OCI-LY3 (cell line): ENCODE measurements around the gene MEF2A.

Experiments used
- H2AFZ ChIP-seq: fragments of 200-600, 300-600 bp; shearing (Covaris generic); 2 replicates; pipeline ENCODE4 v1.6.0; 2014; ENCODE audit warnings: antibody characterized with exemption, low read depth, low read length
- H3K27ac ChIP-seq: fragments of 200-600, 300-600 bp; sonication (generic); 2 replicates; pipeline ENCODE4 v1.5.1; 2014; ENCODE audit warnings: mild to moderate bottlenecking, low read length, moderate library complexity, mixed read lengths
- H3K27me3 ChIP-seq: fragments of 200-600, 300-600 bp; sonication (generic); 2 replicates; pipeline ENCODE4 v1.6.1; 2014; ENCODE audit warnings: low read depth, low read length, mixed read lengths
- H3K36me3 ChIP-seq: fragments of 200-600, 300-600 bp; sonication (generic); replicated peaks from 2 replicates; pipeline ENCODE3; 2014; ENCODE audit warnings: low read depth, low read length, mixed read lengths
- H3K4me1 ChIP-seq: fragments of 300-600, 200-600 bp; sonication (generic); 2 replicates; pipeline ENCODE4 v1.6.1; 2014; ENCODE audit warnings: low read length, mixed read lengths
- H3K4me2 ChIP-seq: fragments of 200-600, 300-600 bp; sonication (generic); 2 replicates; pipeline ENCODE4 v1.6.1; 2014; ENCODE audit warnings: low read length, mixed read lengths
- H3K4me3 ChIP-seq: fragments of 300-600, 200-600 bp; sonication (generic); 2 replicates; pipeline ENCODE4 v1.5.1; 2014; ENCODE audit warnings: antibody characterized with exemption, mild to moderate bottlenecking, low read length, moderate library complexity
- H3K79me2 ChIP-seq: fragments of 300-600, 200-600 bp; shearing (Covaris generic); 2 replicates; pipeline ENCODE4 v1.6.1; 2014; ENCODE audit warnings: mild to moderate bottlenecking, low read length, mixed read lengths
- H3K9ac ChIP-seq: fragments of 300-600, 200-600 bp; shearing (Covaris generic); 2 replicates; pipeline ENCODE4 v1.6.0; 2014; ENCODE audit warnings: mild to moderate bottlenecking, low read length, moderate library complexity
- H3K9me3 ChIP-seq: fragments of 200-600, 300-600 bp; shearing (Covaris generic); 2 replicates; pipeline ENCODE4 v1.6.1; 2014; ENCODE audit warnings: low read length, mixed read lengths; ENCODE audit not compliant: insufficient read depth
- H4K20me1 ChIP-seq: fragments of 200-600, 300-600 bp; sonication (generic); 2 replicates; pipeline ENCODE4 v1.6.1; 2016; ENCODE audit warnings: low read length, mixed read lengths; ENCODE audit not compliant: insufficient read depth
- EZH2phosphoT487 ChIP-seq: fragments of 200-600 bp; shearing (Covaris generic); IDR thresholded peaks from 2 replicates; pipeline ENCODE4 v1.6.1; 2018; ENCODE audit warnings: antibody characterized with exemption, mixed run types, low read depth
- TF ChIP-seq, protein P1 (sequence below): fragments of 200-600, 300-600 bp; sonication (generic); IDR thresholded peaks from 2 replicates; pipeline ENCODE4 v1.5.1; 2014; ENCODE audit warnings: antibody characterized with exemption, low read length, low read depth

The MEF2A gene

DNA sequence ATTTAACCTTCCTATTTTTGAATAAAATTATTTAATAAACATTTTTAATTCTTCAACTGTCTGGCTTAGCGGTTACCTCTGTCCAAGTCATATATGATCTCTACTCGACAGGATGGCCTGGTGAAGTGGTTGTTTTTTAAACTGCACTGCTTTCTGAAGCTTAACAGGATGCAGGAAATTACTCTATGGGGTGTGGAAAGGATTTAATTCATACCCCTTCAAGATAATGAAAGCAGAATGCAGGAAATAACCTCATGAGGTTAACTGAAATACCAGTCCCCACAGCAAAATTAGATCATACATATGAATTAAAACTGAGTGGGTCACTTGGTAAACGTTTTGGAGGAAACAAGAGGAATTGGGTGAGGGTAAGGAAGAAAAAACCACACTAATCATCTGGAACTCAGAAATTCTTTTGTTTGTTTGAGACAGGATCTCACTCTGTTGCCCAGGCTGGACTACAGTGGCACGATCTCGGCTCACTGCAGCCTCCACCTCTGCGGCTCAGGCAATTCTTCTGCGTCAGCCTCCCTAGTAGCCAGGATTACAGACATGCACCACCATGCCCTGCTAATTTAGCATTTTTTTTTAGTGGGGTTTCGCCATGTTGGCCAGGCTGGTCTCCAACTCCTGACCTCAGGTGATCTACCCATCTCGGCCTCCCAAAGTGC is 117.4 kb downstream of the MEF2A start:
- Histone ChIP-seq H3K9me3 (peaks cover 9% of the 10 kb centered on the region), H2AFZ (no peak overlapping the region), H3K27ac (no peak overlapping the region), H3K4me2 (no peak overlapping the region), H3K4me1 (no peaks in the 10 kb centered on the region), H3K9ac (no peak overlapping the region), H3K79me2 (no peaks in the 10 kb centered on the region), H3K36me3 (peaks cover 28% of the 10 kb centered on the region), H3K4me3 (no peak overlapping the region), H4K20me1 (no peaks in the 10 kb centered on the region), H3K27me3 (no peaks in the 10 kb centered on the region)
- TF ChIP-seq, protein P1, sequence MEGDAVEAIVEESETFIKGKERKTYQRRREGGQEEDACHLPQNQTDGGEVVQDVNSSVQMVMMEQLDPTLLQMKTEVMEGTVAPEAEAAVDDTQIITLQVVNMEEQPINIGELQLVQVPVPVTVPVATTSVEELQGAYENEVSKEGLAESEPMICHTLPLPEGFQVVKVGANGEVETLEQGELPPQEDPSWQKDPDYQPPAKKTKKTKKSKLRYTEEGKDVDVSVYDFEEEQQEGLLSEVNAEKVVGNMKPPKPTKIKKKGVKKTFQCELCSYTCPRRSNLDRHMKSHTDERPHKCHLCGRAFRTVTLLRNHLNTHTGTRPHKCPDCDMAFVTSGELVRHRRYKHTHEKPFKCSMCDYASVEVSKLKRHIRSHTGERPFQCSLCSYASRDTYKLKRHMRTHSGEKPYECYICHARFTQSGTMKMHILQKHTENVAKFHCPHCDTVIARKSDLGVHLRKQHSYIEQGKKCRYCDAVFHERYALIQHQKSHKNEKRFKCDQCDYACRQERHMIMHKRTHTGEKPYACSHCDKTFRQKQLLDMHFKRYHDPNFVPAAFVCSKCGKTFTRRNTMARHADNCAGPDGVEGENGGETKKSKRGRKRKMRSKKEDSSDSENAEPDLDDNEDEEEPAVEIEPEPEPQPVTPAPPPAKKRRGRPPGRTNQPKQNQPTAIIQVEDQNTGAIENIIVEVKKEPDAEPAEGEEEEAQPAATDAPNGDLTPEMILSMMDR: no peak
- TF ChIP-seq EZH2phosphoT487: no peak

DNA sequence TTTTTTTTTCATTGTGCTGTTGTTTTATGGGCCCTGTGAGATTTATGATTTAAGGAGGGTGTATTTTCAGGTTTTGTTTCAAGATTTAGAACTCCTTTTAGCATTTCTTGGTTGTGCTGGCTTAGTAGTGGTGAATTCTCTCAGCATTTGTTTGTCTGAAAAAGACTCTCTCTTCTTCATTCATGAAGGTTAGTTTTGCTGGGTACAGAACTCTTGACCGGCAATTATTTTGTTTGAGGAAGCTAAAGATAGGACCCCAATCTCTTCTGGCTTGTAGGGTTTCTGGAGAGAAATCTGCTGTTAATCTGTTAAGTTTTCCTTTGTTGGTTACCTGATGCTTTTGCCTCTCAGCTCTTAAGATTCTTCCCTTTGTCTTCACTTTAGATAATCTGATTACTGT is 120.5 kb downstream of the MEF2A start:
- H3K9me3 ChIP-seq: peaks cover 9% of the 10 kb centered on the region
- no peak overlapping the region for H2AFZ ChIP-seq
- no peak overlapping the region for H3K27ac ChIP-seq
- no peak overlapping the region for H3K4me2 ChIP-seq
- no peak overlapping the region for H3K9ac ChIP-seq
- no peaks in the 10 kb centered on the region for H3K79me2 ChIP-seq
- H3K27me3 ChIP-seq: no peaks in the 10 kb centered on the region
- no peaks in the 10 kb centered on the region for H3K4me1 ChIP-seq
- peaks cover 22% of the 10 kb centered on the region for H3K36me3 ChIP-seq
- no peak overlapping the region for H3K4me3 ChIP-seq
- TF ChIP-seq, protein P1: no peak
- TF ChIP-seq EZH2phosphoT487: no peak
- no peaks in the 10 kb centered on the region for H4K20me1 ChIP-seq

DNA sequence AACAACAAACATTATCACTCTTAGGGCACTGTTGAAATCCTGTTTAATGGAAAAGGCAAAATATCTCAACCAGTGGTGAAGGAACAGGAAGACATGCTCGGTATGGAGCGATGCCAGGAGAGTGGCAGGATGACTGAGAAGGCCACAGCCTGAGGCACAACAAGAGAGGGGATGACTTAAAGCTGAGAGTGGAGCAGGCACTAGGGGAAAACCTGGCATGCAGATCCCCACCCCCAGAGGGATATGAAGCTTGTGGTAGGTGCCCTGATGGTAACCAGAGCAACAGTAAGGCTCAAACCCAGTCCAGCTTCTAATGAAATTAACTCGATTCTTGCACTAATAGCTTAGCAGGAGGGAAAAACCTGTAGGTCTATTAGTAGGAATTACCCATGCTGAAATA is 127.0 kb downstream of the MEF2A start:
- H3K36me3 ChIP-seq: peaks cover 42% of the 10 kb centered on the region
- H4K20me1 ChIP-seq: no peaks in the 10 kb centered on the region
- no peak overlapping the region for H3K27ac ChIP-seq
- H3K4me2 ChIP-seq: no peak overlapping the region
- no peak overlapping the region for H3K9ac ChIP-seq
- no peaks in the 10 kb centered on the region for H3K9me3 ChIP-seq
- H3K27me3 ChIP-seq: no peaks in the 10 kb centered on the region
- TF ChIP-seq, protein P1: no peak
- TF ChIP-seq EZH2phosphoT487: no peak
- no peaks in the 10 kb centered on the region for H3K4me1 ChIP-seq
- H2AFZ ChIP-seq: no peak overlapping the region
- H3K4me3 ChIP-seq: no peak overlapping the region
- H3K79me2 ChIP-seq: no peaks in the 10 kb centered on the region

DNA sequence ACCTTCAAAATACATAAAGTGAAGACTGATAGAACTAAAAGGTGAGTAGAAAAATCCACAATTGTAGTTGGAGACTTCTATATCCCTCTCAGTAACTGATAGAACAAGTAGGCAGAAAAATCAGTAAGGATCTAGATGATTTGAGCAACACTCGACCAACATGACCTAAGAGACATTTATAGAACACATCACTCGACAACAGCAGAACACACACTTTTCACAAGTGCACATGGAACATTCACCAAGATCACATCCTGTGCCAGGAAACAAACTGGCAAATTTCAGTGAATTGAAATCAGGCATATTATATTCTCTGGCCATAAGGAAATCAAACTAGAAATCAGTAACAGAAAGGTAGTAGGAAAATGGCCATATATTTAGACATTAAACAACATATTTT is 130.3 kb downstream of the MEF2A start:
- peaks cover 36% of the 10 kb centered on the region for H3K36me3 ChIP-seq
- H3K4me3 ChIP-seq: no peak overlapping the region
- H2AFZ ChIP-seq: no peak overlapping the region
- H3K79me2 ChIP-seq: no peaks in the 10 kb centered on the region
- H3K4me1 ChIP-seq: no peaks in the 10 kb centered on the region
- H3K27me3 ChIP-seq: no peaks in the 10 kb centered on the region
- no peak overlapping the region for H3K9ac ChIP-seq
- TF ChIP-seq, protein P1: no peak
- H3K27ac ChIP-seq: no peak overlapping the region
- no peaks in the 10 kb centered on the region for H3K9me3 ChIP-seq
- H4K20me1 ChIP-seq: no peaks in the 10 kb centered on the region
- no peak overlapping the region for H3K4me2 ChIP-seq
